Testis (tissue), 3 donors: Measurements from ENCODE around the gene TDRD12. TPM values are rescaled to one million over a fixed set of nuclear protein-coding genes. Genes with fewer than 3 reads are reported as not detected.

Experiments
- DNase-seq: peaks from one replicate; pipeline ENCODE4 v3.0.0-alpha.2; 2019
- H3K27ac ChIP-seq, 2 donors: fragments of 200-600 bp; sonication (generic); one replicate each; pipeline ENCODE4 v1.5.1; 2019
- H3K27me3 ChIP-seq: fragments of 200-600 bp; sonication (generic); one replicate; pipeline ENCODE4 v1.5.1; 2019
- H3K36me3 ChIP-seq: fragments of 200-600 bp; sonication (generic); one replicate; pipeline ENCODE4 v1.5.1; 2017; ENCODE audit warnings: low read depth; ENCODE audit errors: missing control alignments
- H3K4me1 ChIP-seq: fragments of 200-600 bp; sonication (generic); one replicate; pipeline ENCODE4 v1.5.1; 2019
- H3K4me3 ChIP-seq, 2 donors: fragments of 200-600 bp; sonication (generic); one replicate each; pipeline ENCODE4 v1.5.1; 2017 to 2019
- H3K9me3 ChIP-seq: fragments of 200-600 bp; sonication (generic); one replicate; pipeline ENCODE4 v1.5.1; 2017
- CTCF ChIP-seq, 3 experiments: fragments of 450-650 bp in 2 of 3; fragments of 200-600 bp in 1 of 3; sonication (generic) in 1 of 3; IDR thresholded peaks; one replicate each; pipeline ENCODE4 v1.5.1; 2016 to 2019; ENCODE audit warnings: antibody characterized with exemption in 3 of 3, mild to moderate bottlenecking in 2 of 3, moderate library complexity in 1 of 3
- POLR2A ChIP-seq: fragments of 450-650 bp; IDR thresholded peaks from one replicate; pipeline ENCODE4 v1.6.1; 2017; ENCODE audit warnings: antibody characterized with exemption, mild to moderate bottlenecking, moderate library complexity
- WGBS, 2 donors: methylation state at CpG; one replicate each; pipeline ENCODE4 v1.1.5; 2018; 5-methylcytosine and 5-hydroxymethylcytosine counted together
- intact Hi-C: fragments of 100-400 bp; cut with DNase I; formaldehyde crosslinking; loops from one replicate; pipeline ENCODE4 v1.15.1; 2023; ENCODE audit warnings: low total_unique reads
- polyA plus RNA-seq: library from polyadenylated mRNA; stranded (reverse); fragments of 350-450 nt; fragmentation: Illumina TruSeq; extraction: RNeasy Lipid Tissue Mini Kit (QIAGEN cat#74804); gene quantifications from one replicate; pipeline ENCODE4 v1.2.3, GENCODE V29; 2014; ENCODE audit warnings: low read depth, low replicate concordance; ENCODE audit not compliant: insufficient read depth
- small RNA-seq, 2 donors: library from RNA; depleted of rRNA; stranded (forward); fragments of <200 nt; gene quantifications; one replicate each; pipeline ENCODE3, GENCODE V24; 2016
- total RNA-seq, 2 donors: library from RNA; depleted of rRNA; stranded (reverse); fragments of >200 nt; gene quantifications; one replicate each; pipeline ENCODE4 v1.2.3, GENCODE V29; 2016

The TDRD12 gene
- total and polyA plus RNA-seq, 3 donors from 2014 or later = 24.3 to 33.4 (median 30.6) TPM

GRCh38 chr19:32876236-32876918 lies 156.8 kb downstream of the TDRD12 start:
- intact Hi-C loops = no loop called here
- H3K4me1 ChIP-seq = no peaks in the 10 kb centered on the region
- no peaks in the 10 kb centered on the region for H3K9me3 ChIP-seq
- H3K27ac ChIP-seq = no peak overlapping the region
- no peak for TF ChIP-seq POLR2A
- no peak for TF ChIP-seq CTCF (IDR thresholded peaks at IDR 0.05)
- WGBS, 2 donors = 84 to 85% methylated on average over 8 to 9 of the region's 9 CpGs
- no peaks in the 10 kb centered on the region for H3K36me3 ChIP-seq
- no peak for DNase-seq
- no peak overlapping the region for H3K4me3 ChIP-seq
- no peaks in the 10 kb centered on the region for H3K27me3 ChIP-seq

- Histone ChIP-seq H3K36me3 (no peaks in the 10 kb centered on the region), H3K4me1 (no peaks in the 10 kb centered on the region), H3K27me3 (no peaks in the 10 kb centered on the region), H3K9me3 (no peaks in the 10 kb centered on the region), H3K4me3 (no peak overlapping the region), H3K27ac (no peak overlapping the region)
- no peak for DNase-seq
- intact Hi-C loops = no loop called here
- WGBS, 2 donors = 82% methylated on average over 12 of the region's 12 CpGs
- TF ChIP-seq POLR2A = no peak
- TF ChIP-seq CTCF (IDR thresholded peaks at IDR 0.05) = no peak
Measured at GRCh38 chr19:32876919-32877285, 157.3 kb downstream of the TDRD12 start.

Small RNA genes within 50 kb of the gene (small RNA-seq; reads per million reads assigned to genes)
- 0 reads per million in 2 donors for gene RN7SKP22

Other genes with a start within 250 kb of the TDRD12 start
- gene PDCD5, start 138.6 kb upstream of the TDRD12 start, total RNA-seq = 100 to 1,000 TPM; 152 to 157 TPM
- 114 TPM for gene PDCD5, start 138.6 kb upstream of the TDRD12 start, polyA plus RNA-seq
- 10 to 100 TPM; 45.8 to 54.4 TPM for gene ANKRD27, start 44.6 kb upstream of the TDRD12 start, total RNA-seq
- 34.6 TPM for gene ANKRD27, start 44.6 kb upstream of the TDRD12 start, polyA plus RNA-seq
- gene RGS9BP, start 43.9 kb upstream of the TDRD12 start, total RNA-seq = 1 to 10 TPM in 1 of 2 donors, under 1 TPM in 1; 0.94 to 2.4 TPM
- gene RGS9BP, start 43.9 kb upstream of the TDRD12 start, polyA plus RNA-seq = 0.58 TPM
- 10 to 100 TPM; 11.3 to 15.5 TPM for gene NUDT19, start 27.9 kb upstream of the TDRD12 start, total RNA-seq
- gene NUDT19, start 27.9 kb upstream of the TDRD12 start, polyA plus RNA-seq = 6.7 TPM
- 1 to 10 TPM in 1 of 2 donors, under 1 TPM in 1; 0.79 to 1.6 TPM for gene SLC7A9, start 150.0 kb downstream of the TDRD12 start, total RNA-seq
- 1.2 TPM for gene SLC7A9, start 150.0 kb downstream of the TDRD12 start, polyA plus RNA-seq